Mesothelial cell of epicardium (in vitro differentiated cells): ENCODE measurements around the gene C4orf50. TPM values are rescaled to one million over a fixed set of nuclear protein-coding genes. Genes with fewer than 3 reads are reported as not detected.

Experiments used
- DNase-seq, 2 experiments: peaks; one replicate each; pipeline ENCODE4 v3.0.0; 2021; ENCODE audit warnings: low spot score in 2 of 2; ENCODE audit not compliant: unreplicated experiment in 2 of 2
- H3K27ac Mint-ChIP-seq: 2 replicates; pipeline ENCODE4 v1.8.0; 2021; ENCODE audit warnings: mixed read lengths
- H3K27me3 Mint-ChIP-seq: 2 replicates; pipeline ENCODE4 v1.8.0; 2021; ENCODE audit warnings: low read depth, mixed read lengths
- H3K36me3 Mint-ChIP-seq: 2 replicates; pipeline ENCODE4 v1.8.0; 2021; ENCODE audit warnings: mixed read lengths
- H3K4me1 Mint-ChIP-seq: 2 replicates; pipeline ENCODE4 v1.8.0; 2021; ENCODE audit warnings: mixed read lengths
- H3K4me3 Mint-ChIP-seq: 2 replicates; pipeline ENCODE4 v1.8.0; 2021; ENCODE audit warnings: mild to moderate bottlenecking, moderate library complexity, mixed read lengths
- H3K9me3 Mint-ChIP-seq: 2 replicates; pipeline ENCODE4 v1.8.0; 2021; ENCODE audit warnings: mixed read lengths
- total RNA-seq: library from RNA; stranded (reverse); gene quantifications from 3 replicates; pipeline ENCODE4 v1.2.1, GENCODE V29; 2021
- TF ChIP-seq, protein P1 (sequence below): fragments of 200-600 bp; sonication (generic); IDR thresholded peaks from one replicate; pipeline ENCODE4 v1.5.0; 2021; ENCODE audit warnings: antibody characterized with exemption; ENCODE audit not compliant: unreplicated experiment

Gene C4orf50
- total RNA-seq, 1 donor from 2014 or later, result 0.04 TPM

DNA sequence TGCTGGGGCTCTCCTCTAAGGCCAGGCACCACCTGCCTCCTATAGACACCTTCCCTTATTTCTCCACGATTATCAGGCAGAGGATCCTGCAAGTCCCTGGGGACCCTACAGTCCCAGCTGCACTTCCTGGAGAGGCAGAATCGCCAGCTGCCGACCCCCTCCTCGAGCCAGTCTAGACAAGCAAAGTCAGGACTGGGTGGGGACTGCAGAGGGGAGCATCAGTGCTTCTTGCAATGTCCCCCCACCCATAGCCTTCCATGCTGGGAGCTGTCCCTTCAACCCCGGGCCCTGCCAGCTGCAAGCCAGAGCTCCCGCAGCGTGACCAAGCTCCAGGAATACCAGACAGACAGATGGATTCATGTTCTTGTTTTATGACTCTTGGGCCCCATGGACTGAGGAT, 124.0 kb downstream of the C4orf50 start:
- H3K36me3 Mint-ChIP-seq, result no peaks in the 10 kb centered on the region
- peaks cover 7% of the 10 kb centered on the region for H3K4me1 Mint-ChIP-seq
- H3K27ac Mint-ChIP-seq, result no peak overlapping the region
- no peak for DNase-seq
- H3K9me3 Mint-ChIP-seq, result peaks cover 4% of the 10 kb centered on the region
- H3K4me3 Mint-ChIP-seq, result no peak overlapping the region
- TF ChIP-seq, protein P1, sequence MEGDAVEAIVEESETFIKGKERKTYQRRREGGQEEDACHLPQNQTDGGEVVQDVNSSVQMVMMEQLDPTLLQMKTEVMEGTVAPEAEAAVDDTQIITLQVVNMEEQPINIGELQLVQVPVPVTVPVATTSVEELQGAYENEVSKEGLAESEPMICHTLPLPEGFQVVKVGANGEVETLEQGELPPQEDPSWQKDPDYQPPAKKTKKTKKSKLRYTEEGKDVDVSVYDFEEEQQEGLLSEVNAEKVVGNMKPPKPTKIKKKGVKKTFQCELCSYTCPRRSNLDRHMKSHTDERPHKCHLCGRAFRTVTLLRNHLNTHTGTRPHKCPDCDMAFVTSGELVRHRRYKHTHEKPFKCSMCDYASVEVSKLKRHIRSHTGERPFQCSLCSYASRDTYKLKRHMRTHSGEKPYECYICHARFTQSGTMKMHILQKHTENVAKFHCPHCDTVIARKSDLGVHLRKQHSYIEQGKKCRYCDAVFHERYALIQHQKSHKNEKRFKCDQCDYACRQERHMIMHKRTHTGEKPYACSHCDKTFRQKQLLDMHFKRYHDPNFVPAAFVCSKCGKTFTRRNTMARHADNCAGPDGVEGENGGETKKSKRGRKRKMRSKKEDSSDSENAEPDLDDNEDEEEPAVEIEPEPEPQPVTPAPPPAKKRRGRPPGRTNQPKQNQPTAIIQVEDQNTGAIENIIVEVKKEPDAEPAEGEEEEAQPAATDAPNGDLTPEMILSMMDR, result no peak
- H3K27me3 Mint-ChIP-seq, result peaks cover 91% of the 10 kb centered on the region

DNA sequence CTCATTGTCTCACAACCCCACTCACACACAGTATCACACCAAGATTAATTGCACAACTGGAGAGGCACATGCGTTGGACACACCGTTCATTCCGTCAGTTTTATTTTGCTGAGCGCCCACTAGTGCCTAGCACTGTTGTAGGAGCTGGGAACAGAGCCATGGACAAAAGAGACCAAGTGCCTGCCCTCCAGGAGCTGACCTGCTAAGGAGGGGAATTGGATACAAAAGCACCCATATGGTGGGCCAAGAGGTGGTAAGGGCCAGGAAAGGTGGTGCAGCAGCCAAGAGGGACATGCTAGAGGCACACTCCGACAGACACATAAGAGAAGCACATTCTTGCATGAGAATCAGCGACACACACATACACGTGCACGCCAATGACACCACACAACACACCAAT, 124.6 kb downstream of the C4orf50 start:
- TF ChIP-seq, protein P1, result no peak
- Mint-ChIP-seq H3K4me3 (peak overlapping the region; percentile 20), H3K36me3 (no peaks in the 10 kb centered on the region), H3K27ac (no peak overlapping the region), H3K4me1 (peaks cover 14% of the 10 kb centered on the region), H3K9me3 (peaks cover 4% of the 10 kb centered on the region), H3K27me3 (peaks cover 91% of the 10 kb centered on the region)
- no peak for DNase-seq

DNA sequence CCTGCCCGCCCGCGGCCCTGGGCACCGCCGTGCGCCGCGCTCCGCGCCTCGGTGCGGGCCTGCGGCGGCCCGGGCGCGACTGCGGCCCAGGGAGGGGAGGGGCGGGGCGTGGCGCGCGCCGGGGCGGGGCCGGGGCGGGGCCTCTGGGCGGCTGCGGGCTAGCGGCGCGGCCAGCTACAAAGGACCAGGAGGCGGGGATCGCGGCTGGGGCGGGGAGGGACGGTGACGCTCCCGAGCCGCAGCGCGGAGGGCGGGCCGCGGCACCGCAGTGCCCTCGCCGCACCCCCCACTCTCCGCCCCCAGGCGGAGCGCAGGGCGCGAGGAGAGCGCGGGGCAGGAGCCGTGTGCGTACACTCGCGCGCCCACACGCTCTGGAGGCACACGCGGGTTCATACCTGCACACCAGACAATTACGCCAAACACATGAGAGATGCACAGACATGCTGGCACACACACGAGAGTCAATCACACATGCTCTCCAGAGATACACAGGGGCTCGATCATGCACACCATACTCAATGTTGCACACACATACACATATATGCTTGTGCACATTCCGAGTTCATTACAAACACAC, 125.1 kb downstream of the C4orf50 start, which contains the start of gene CRMP1:
Gene CRMP1, minus strand, starts transcription at position 83 of the 577 bp plus-strand sequence. CDS start 117 bp downstream, outside the sequence.
- Mint-ChIP-seq H3K36me3 (no peaks in the 10 kb centered on the region), H3K4me1 (peaks cover 14% of the 10 kb centered on the region), H3K27me3 (peaks cover 88% of the 10 kb centered on the region), H3K9me3 (peaks cover 4% of the 10 kb centered on the region), H3K27ac (no peak within 1 kb of the TSS), H3K4me3 (peak within 1 kb of the TSS; percentile 20)
- no peak for DNase-seq
- TF ChIP-seq, protein P1, result no peak

DNA sequence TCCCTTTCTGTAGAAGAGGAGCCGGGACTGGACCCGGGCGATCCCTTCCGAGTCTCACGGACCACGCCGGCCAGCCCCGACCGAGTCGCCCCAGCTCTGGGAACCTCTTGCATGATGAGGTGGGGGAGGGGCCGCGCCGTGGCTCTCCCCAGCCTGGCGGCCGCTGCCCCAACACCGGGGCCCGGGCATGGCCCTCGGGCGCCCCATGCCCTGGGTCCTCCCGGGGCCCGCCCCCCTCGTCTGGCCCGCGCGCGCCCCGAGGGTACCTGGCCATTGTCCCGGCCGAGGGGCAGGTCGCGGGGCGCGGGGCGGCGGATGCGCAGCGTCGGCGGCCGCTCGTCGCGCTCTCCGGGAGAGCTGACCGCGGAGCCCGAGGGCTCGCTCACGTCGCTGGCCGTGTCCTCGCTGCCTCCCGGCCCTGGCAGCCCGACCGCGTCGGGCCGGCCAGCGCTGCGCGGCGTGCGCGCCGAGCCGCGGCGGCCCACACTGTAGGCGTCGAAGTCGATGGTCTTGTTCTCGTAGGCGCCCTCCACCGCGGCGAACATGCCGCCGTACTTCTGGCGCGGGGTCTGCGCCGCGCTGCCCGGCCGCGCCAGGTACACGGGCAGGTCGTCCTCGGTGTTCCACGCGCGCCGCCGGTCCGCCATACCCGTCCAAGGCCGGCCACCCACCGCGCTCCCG, 125.8 kb downstream of the C4orf50 start:
- Mint-ChIP-seq H3K27ac (no peak overlapping the region), H3K9me3 (peaks cover 4% of the 10 kb centered on the region), H3K27me3 (peaks cover 83% of the 10 kb centered on the region), H3K4me1 (peaks cover 14% of the 10 kb centered on the region), H3K4me3 (no peak overlapping the region), H3K36me3 (no peaks in the 10 kb centered on the region)
- no peak for DNase-seq
- TF ChIP-seq, protein P1, result no peak

DNA sequence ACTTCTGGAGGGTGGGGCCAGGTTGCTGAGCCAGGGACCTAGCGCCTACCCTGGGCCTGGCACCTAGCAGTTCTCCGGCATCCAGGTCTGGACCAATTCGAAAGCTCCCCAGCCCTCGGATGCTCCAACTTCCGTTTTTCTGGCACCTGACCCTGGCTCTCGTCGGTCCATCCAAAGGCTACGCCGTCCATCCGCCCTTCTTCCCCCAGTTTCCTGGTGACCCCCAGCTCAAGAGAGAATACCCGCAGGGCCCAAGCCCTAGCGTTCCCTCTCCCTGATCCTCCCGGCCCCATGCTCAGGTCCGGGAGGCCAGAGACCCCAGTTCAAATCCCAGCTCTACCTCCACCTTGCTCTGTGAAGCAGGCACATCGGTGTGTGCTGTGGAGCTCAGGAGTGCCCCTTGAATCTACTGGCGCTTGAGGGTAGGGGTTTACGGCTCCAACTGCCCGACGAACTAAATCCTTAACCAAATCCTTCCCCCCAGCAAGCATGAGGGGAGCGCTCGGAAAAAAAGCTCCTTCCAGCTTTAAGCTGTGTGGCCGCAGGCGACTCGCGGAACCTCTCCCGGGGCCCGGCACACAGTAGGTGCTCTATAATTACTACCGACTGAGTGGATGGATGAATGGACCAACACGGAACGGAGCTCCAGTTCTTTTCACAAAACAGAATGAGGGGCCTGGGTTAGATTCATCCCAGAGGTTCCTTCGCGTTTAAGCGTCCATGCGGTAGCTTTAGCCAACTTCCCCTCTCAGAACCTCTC, 126.5 kb downstream of the C4orf50 start:
- peaks cover under 1% of the 10 kb centered on the region for H3K9me3 Mint-ChIP-seq
- TF ChIP-seq, protein P1, result no peak
- peaks cover 83% of the 10 kb centered on the region for H3K27me3 Mint-ChIP-seq
- peaks cover 18% of the 10 kb centered on the region for H3K4me1 Mint-ChIP-seq
- H3K4me3 Mint-ChIP-seq, result no peak overlapping the region
- DNase-seq, result no peak
- H3K36me3 Mint-ChIP-seq, result no peaks in the 10 kb centered on the region
- no peak overlapping the region for H3K27ac Mint-ChIP-seq
